Measurements from ENCODE around the gene ILKAP.

Gene ILKAP

GRCh38 chr2:238135601-238136150, 67.8 kb downstream of the ILKAP start:
- peaks cover 4% of the 10 kb centered on the region for H3K27me3 Mint-ChIP-seq (ENCODE audit: low read depth, poor library complexity)
- H3K4me1 Mint-ChIP-seq = peaks cover 38% of the 10 kb centered on the region
- no peak overlapping the region for H3K4me3 Mint-ChIP-seq
- no peak for DNase-seq
- H3K36me3 Mint-ChIP-seq (ENCODE audit: low read depth) = no peaks in the 10 kb centered on the region
- no peak overlapping the region for H3K27ac Mint-ChIP-seq
- no peak for TF ChIP-seq CTCF (IDR thresholded peaks at IDR 0.05)
- H3K9me3 Mint-ChIP-seq = no peaks in the 10 kb centered on the region

- no peak for DNase-seq
- Mint-ChIP-seq H3K4me3 (no peak overlapping the region), H3K27me3 (ENCODE audit: low read depth, poor library complexity) (peaks cover 4% of the 10 kb centered on the region), H3K27ac (no peak overlapping the region), H3K36me3 (ENCODE audit: low read depth) (no peaks in the 10 kb centered on the region), H3K4me1 (peaks cover 34% of the 10 kb centered on the region), H3K9me3 (no peaks in the 10 kb centered on the region)
- no peak for TF ChIP-seq CTCF (IDR thresholded peaks at IDR 0.05)
Observed at GRCh38 chr2:238134393-238134785, 69.1 kb downstream of the ILKAP start.

DNA sequence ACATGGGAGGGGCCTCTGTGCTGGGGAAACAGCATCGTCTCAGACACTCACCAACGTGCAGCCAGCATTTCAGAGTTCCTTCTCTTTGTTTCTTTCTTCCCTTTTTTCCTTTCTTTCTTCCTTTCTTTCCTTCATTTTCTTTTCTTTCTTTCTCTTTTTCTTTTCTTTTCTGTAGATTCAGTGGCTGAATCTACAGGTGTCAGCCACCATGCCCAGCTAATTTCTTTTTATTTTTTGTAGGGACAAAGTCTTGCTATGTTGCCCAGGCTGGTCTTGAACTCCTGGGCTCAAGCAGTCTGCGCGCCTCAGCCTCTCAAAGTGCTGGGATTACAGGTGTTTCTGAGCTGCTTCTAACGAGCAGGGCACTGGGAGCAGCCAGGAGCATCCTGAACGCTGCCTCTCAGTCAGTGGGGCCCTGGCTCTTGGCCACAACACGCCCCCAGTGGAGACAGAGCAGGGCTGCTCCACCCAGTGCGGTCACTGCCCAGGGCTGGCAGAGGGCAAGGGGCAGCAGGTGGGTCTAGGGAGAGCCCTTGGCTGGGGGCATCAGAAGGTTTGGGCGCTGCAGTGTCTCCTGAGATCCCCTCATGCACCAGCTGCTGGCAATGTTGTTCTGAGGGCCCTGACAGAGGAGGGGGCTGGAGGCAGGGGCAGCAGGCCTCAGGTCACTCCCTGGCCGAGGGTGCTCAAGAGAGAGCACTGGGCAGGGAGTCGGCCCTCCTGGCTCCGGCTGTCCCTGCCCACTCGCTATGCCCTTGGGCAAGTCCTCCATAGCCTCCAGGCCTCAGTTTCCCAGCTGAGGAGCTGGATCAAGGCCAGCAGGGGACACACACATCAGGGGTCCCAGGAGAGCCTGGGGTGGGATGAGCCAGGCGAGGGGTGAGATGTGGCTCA, 69.7 kb downstream of the ILKAP start:
- H3K4me3 Mint-ChIP-seq = no peak overlapping the region
- H3K27me3 Mint-ChIP-seq (ENCODE audit: low read depth, poor library complexity) = peaks cover 4% of the 10 kb centered on the region
- no peaks in the 10 kb centered on the region for H3K36me3 Mint-ChIP-seq (ENCODE audit: low read depth)
- no peak for DNase-seq
- TF ChIP-seq CTCF (IDR thresholded peaks at IDR 0.05) = no peak
- peaks cover 34% of the 10 kb centered on the region for H3K4me1 Mint-ChIP-seq
- H3K27ac Mint-ChIP-seq = peak overlapping the region; percentile 70
- H3K9me3 Mint-ChIP-seq = no peaks in the 10 kb centered on the region

GRCh38 chr2:238132463-238133450, 70.7 kb downstream of the ILKAP start:
- H3K27ac Mint-ChIP-seq = no peak overlapping the region
- no peaks in the 10 kb centered on the region for H3K9me3 Mint-ChIP-seq
- no peaks in the 10 kb centered on the region for H3K36me3 Mint-ChIP-seq (ENCODE audit: low read depth)
- H3K4me1 Mint-ChIP-seq = peaks cover 29% of the 10 kb centered on the region
- no peak for TF ChIP-seq CTCF (IDR thresholded peaks at IDR 0.05)
- no peak overlapping the region for H3K4me3 Mint-ChIP-seq
- peaks cover 4% of the 10 kb centered on the region for H3K27me3 Mint-ChIP-seq (ENCODE audit: low read depth, poor library complexity)
- DNase-seq = no peak

- Mint-ChIP-seq H3K9me3 (no peaks in the 10 kb centered on the region), H3K4me3 (no peak overlapping the region), H3K27me3 (ENCODE audit: low read depth, poor library complexity) (peaks cover 4% of the 10 kb centered on the region), H3K4me1 (peaks cover 30% of the 10 kb centered on the region), H3K27ac (no peak overlapping the region), H3K36me3 (ENCODE audit: low read depth) (no peaks in the 10 kb centered on the region)
- no peak for DNase-seq
- TF ChIP-seq CTCF (IDR thresholded peaks at IDR 0.05) = no peak
Observed at GRCh38 chr2:238131761-238132462, 71.6 kb downstream of the ILKAP start.
